ENCODE results near the gene CHRNB1. TPM values are rescaled to one million over a fixed set of nuclear protein-coding genes. Genes with fewer than 3 reads are reported as not detected.

CHRNB1 gene
- total RNA-seq, 4 donors from 2014 or later: 6.5 to 16.0 (median 13.5) TPM

DNA sequence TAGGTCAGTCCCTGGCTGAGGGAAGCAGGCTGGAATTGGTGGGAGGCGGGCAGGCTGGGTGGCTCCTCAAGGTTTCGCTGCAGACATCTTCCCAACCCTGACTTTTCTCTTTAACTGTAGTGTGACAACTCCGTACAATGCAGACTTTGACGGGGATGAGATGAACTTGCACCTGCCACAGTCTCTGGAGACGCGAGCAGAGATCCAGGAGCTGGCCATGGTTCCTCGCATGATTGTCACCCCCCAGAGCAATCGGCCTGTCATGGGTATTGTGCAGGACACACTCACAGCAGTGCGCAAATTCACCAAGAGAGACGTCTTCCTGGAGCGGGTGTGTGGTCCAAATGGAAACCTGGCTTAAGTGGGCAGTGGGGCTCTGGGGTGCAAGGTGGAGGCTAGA lies 54.3 kb downstream of the CHRNB1 start:
- no peak overlapping the region for H3K4me3 ChIP-seq
- no peak overlapping the region for H3K27ac ChIP-seq
- DNase-seq (ENCODE audit: low spot score in 2 of 2): no peak
- 80 to 93% methylated on average over 11 of the region's 11 CpGs for WGBS, 2 donors
- H3K9me3 ChIP-seq: no peaks in the 10 kb centered on the region
- H3K4me1 ChIP-seq: peaks cover 0 to 3% (median 0%) of the 10 kb centered on the region in 4 donors
- H3K36me3 ChIP-seq: peaks cover 15 to 87% (median 65%) of the 10 kb centered on the region in 3 donors
- TF ChIP-seq EP300 (IDR thresholded peaks at IDR 0.05): no peak
- no peak for TF ChIP-seq CTCF (IDR thresholded peaks at IDR 0.05)
- no peak for TF ChIP-seq POLR2A (IDR thresholded peaks at IDR 0.05)
- H3K27me3 ChIP-seq: no peaks in the 10 kb centered on the region

GRCh38 chr17:7501729-7502128 lies 56.9 kb downstream of the CHRNB1 start:
- no peak overlapping the region for H3K4me3 ChIP-seq
- H3K4me1 ChIP-seq: no peaks in the 10 kb centered on the region
- no peaks in the 10 kb centered on the region for H3K9me3 ChIP-seq
- no peak overlapping the region for H3K27ac ChIP-seq
- DNase-seq (ENCODE audit: low spot score in 2 of 2): no peak
- no peak for TF ChIP-seq POLR2A (IDR thresholded peaks at IDR 0.05)
- no peak for TF ChIP-seq CTCF (IDR thresholded peaks at IDR 0.05)
- no peak for TF ChIP-seq EP300 (IDR thresholded peaks at IDR 0.05)
- no peaks in the 10 kb centered on the region for H3K27me3 ChIP-seq
- WGBS, 2 donors: 79 to 82% methylated on average over 14 of the region's 14 CpGs
- H3K36me3 ChIP-seq: peaks cover 17 to 100% (median 62%) of the 10 kb centered on the region in 3 donors

- DNase-seq (ENCODE audit: low spot score in 2 of 2): no peak
- Histone ChIP-seq H3K4me1 (no peaks in the 10 kb centered on the region), H3K27ac (no peak overlapping the region), H3K4me3 (no peak overlapping the region), H3K27me3 (no peaks in the 10 kb centered on the region), H3K36me3 (peaks cover 17 to 100% (median 56%) of the 10 kb centered on the region in 3 donors), H3K9me3 (no peaks in the 10 kb centered on the region)
- WGBS, 2 donors: 88 to 91% methylated on average over 19 to 20 of the region's 20 CpGs
- TF ChIP-seq EP300 (IDR thresholded peaks at IDR 0.05) (no peak), POLR2A (IDR thresholded peaks at IDR 0.05) (no peak), CTCF (IDR thresholded peaks at IDR 0.05) (no peak)
Observed at GRCh38 chr17:7502171-7502847, 57.4 kb downstream of the CHRNB1 start.

DNA sequence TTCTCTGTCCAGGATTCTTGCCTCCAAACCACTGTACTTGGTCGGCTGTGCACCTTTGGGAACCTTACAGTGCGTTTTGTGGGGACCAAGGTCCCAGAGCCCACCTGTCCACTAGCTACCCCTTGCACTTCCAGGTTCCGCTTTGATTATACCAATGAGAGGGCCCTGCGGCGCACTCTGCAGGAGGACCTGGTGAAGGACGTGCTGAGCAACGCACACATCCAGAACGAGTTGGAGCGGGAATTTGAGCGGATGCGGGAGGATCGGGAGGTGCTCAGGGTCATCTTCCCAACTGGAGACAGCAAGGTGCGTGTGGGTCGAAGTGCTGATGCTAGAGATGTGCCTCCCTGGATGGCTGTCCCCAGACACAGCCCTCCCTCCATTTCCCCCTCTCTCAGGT lies 58.1 kb downstream of the CHRNB1 start:
- 81 to 85% methylated on average over 14 of the region's 14 CpGs for WGBS, 2 donors
- Histone ChIP-seq H3K27me3 (no peaks in the 10 kb centered on the region), H3K36me3 (peaks cover 17 to 100% (median 49%) of the 10 kb centered on the region in 3 donors), H3K9me3 (no peaks in the 10 kb centered on the region), H3K4me3 (no peak overlapping the region), H3K27ac (no peak overlapping the region), H3K4me1 (no peaks in the 10 kb centered on the region)
- TF ChIP-seq CTCF (IDR thresholded peaks at IDR 0.05): no peak
- TF ChIP-seq POLR2A (IDR thresholded peaks at IDR 0.05): no peak
- no peak for DNase-seq (ENCODE audit: low spot score in 2 of 2)

DNA sequence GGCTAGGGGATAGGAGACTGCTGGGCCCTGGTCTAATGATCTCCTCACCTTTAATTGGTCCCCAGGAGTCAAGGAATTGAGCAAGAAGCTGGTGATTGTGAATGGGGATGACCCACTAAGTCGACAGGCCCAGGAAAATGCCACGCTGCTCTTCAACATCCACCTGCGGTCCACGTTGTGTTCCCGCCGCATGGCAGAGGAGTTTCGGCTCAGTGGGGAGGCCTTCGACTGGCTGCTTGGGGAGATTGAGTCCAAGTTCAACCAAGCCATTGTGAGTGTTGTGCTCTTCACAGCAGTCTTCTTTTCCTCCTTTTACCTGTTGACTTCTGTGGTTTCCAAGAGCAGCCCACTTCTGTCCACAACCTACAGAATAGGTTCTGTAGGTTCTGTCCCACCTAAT lies 58.7 kb downstream of the CHRNB1 start:
- no peak for TF ChIP-seq CTCF (IDR thresholded peaks at IDR 0.05)
- TF ChIP-seq EP300 (IDR thresholded peaks at IDR 0.05): no peak
- no peak for TF ChIP-seq POLR2A (IDR thresholded peaks at IDR 0.05)
- H3K9me3 ChIP-seq: no peaks in the 10 kb centered on the region
- no peaks in the 10 kb centered on the region for H3K4me1 ChIP-seq
- H3K4me3 ChIP-seq: no peak overlapping the region
- peaks cover 17 to 100% (median 45%) of the 10 kb centered on the region in 3 donors for H3K36me3 ChIP-seq
- no peaks in the 10 kb centered on the region for H3K27me3 ChIP-seq
- WGBS, 2 donors: 94 to 100% methylated on average over 8 of the region's 8 CpGs
- H3K27ac ChIP-seq: no peak overlapping the region
- DNase-seq (ENCODE audit: low spot score in 2 of 2): no peak

Other genes with a start within 250 kb of the CHRNB1 start
- 10 to 100 TPM in 3 of 4 donors, 1 to 10 TPM in 1; 7.3 to 22.8 (median 16.1) TPM for gene DLG4, start 225.2 kb upstream of the CHRNB1 start, total RNA-seq
- 100 to 1,000 TPM; 565 to 850 (median 599) TPM for gene ACADVL, start 225.1 kb upstream of the CHRNB1 start, total RNA-seq
- 10 to 100 TPM; 41.4 to 51.2 (median 46.7) TPM for gene DVL2, start 210.5 kb upstream of the CHRNB1 start, total RNA-seq
- 10 to 100 TPM; 20.3 to 29.7 (median 23.3) TPM for gene PHF23, start 205.6 kb upstream of the CHRNB1 start, total RNA-seq
- 100 to 1,000 TPM; 402 to 515 (median 456) TPM for gene GABARAP, start 202.6 kb upstream of the CHRNB1 start, total RNA-seq
- gene CTDNEP1, start 193.3 kb upstream of the CHRNB1 start, total RNA-seq: 10 to 100 TPM; 38.5 to 82.2 (median 65.9) TPM
- 10 to 100 TPM; 21.9 to 28.7 (median 25.0) TPM for gene ELP5, start 192.8 kb upstream of the CHRNB1 start, total RNA-seq
- gene CLDN7, start 182.6 kb upstream of the CHRNB1 start, total RNA-seq: 1 to 10 TPM in 3 of 4 donors, not detected in 1; 2.0 to 5.9 (median 2.4) TPM
- 10 to 100 TPM in 1 of 4 donors, 1 to 10 TPM in 3; 5.2 to 20.1 (median 6.2) TPM for gene SLC2A4, start 163.3 kb upstream of the CHRNB1 start, total RNA-seq
- 1 to 10 TPM in 1 of 4 donors, under 1 TPM in 3; under 0.01 to 2.1 (median 0.52) TPM for gene YBX2, start 150.4 kb upstream of the CHRNB1 start, total RNA-seq
- 100 to 1,000 TPM; 106 to 278 (median 132) TPM for gene EIF5A, start 137.4 kb upstream of the CHRNB1 start, total RNA-seq
- 100 to 1,000 TPM in 1 of 4 donors, 10 to 100 TPM in 3; 36.1 to 108 (median 57.3) TPM for gene GPS2, start 129.7 kb upstream of the CHRNB1 start, total RNA-seq
- gene NEURL4, start 115.7 kb upstream of the CHRNB1 start, total RNA-seq: 10 to 100 TPM; 16.2 to 40.2 (median 27.5) TPM
- 10 to 100 TPM in 3 of 4 donors, 1 to 10 TPM in 1; 8.1 to 33.1 (median 11.2) TPM for gene ACAP1, start 108.5 kb upstream of the CHRNB1 start, total RNA-seq
- gene KCTD11, start 92.9 kb upstream of the CHRNB1 start, total RNA-seq: 10 to 100 TPM; 25.3 to 35.4 (median 28.7) TPM
- not detected for gene TMEM95, start 89.9 kb upstream of the CHRNB1 start, total RNA-seq
- 1 to 10 TPM; 2.4 to 9.8 (median 6.0) TPM for gene TNK1, start 64.0 kb upstream of the CHRNB1 start, total RNA-seq
- gene PLSCR3, start 50.5 kb upstream of the CHRNB1 start, total RNA-seq: 10 to 100 TPM; 28.7 to 55.5 (median 42.9) TPM
- 100 to 1,000 TPM in 2 of 4 donors, 10 to 100 TPM in 2; 88.3 to 121 (median 103) TPM for gene TMEM256, start 41.0 kb upstream of the CHRNB1 start, total RNA-seq
- gene NLGN2, start 37.2 kb upstream of the CHRNB1 start, total RNA-seq: 10 to 100 TPM; 14.4 to 32.4 (median 23.9) TPM
- not detected for gene SPEM1, start 24.7 kb upstream of the CHRNB1 start, total RNA-seq
- gene SPEM2, start 19.4 kb upstream of the CHRNB1 start, total RNA-seq: not detected
- gene SPEM3, start 16.2 kb upstream of the CHRNB1 start, total RNA-seq: not detected
- gene TMEM102, start 9.6 kb upstream of the CHRNB1 start, total RNA-seq: 1 to 10 TPM; 1.7 to 6.6 (median 4.1) TPM
- 1 to 10 TPM; 1.5 to 3.3 (median 2.2) TPM for gene FGF11, start 5.5 kb upstream of the CHRNB1 start, total RNA-seq
- gene ZBTB4, start 34.6 kb downstream of the CHRNB1 start, total RNA-seq: 10 to 100 TPM; 60.5 to 64.1 (median 63.0) TPM
- gene SLC35G6, start 36.4 kb downstream of the CHRNB1 start, total RNA-seq: not detected
- 100 to 1,000 TPM in 3 of 4 donors, 10 to 100 TPM in 1; 87.0 to 163 (median 125) TPM for gene POLR2A, start 39.3 kb downstream of the CHRNB1 start, total RNA-seq
- gene TNFSF12, start 104.0 kb downstream of the CHRNB1 start, total RNA-seq: 100 to 1,000 TPM in 2 of 4 donors, 10 to 100 TPM in 2; 59.4 to 109 (median 98.8) TPM
- 10 to 100 TPM; 44.7 to 93.3 (median 64.7) TPM for gene TNFSF13, start 113.7 kb downstream of the CHRNB1 start, total RNA-seq
- gene SENP3, start 116.9 kb downstream of the CHRNB1 start, total RNA-seq: 10 to 100 TPM; 54.3 to 75.4 (median 59.0) TPM
- 10 to 100 TPM; 19.3 to 65.7 (median 34.2) TPM for gene CD68, start 134.6 kb downstream of the CHRNB1 start, total RNA-seq
- 100 to 1,000 TPM in 1 of 4 donors, 10 to 100 TPM in 3; 58.3 to 102 (median 66.2) TPM for gene MPDU1, start 138.8 kb downstream of the CHRNB1 start, total RNA-seq
- gene SOX15, start 145.0 kb downstream of the CHRNB1 start, total RNA-seq: 1 to 10 TPM; 3.1 to 6.9 (median 5.0) TPM
- gene FXR2, start 169.8 kb downstream of the CHRNB1 start, total RNA-seq: 10 to 100 TPM; 34.7 to 39.4 (median 36.7) TPM
- 100 to 1,000 TPM in 1 of 4 donors, 10 to 100 TPM in 3; 69.3 to 130 (median 82.0) TPM for gene SAT2, start 182.8 kb downstream of the CHRNB1 start, total RNA-seq
- gene SHBG, start 185.1 kb downstream of the CHRNB1 start, total RNA-seq: 1 to 10 TPM in 1 of 4 donors, under 1 TPM in 1, not detected in 2; 0.63 to 1.2 TPM
- gene ATP1B2, start 205.9 kb downstream of the CHRNB1 start, total RNA-seq: 1 to 10 TPM; 1.5 to 3.9 (median 1.9) TPM
- gene TP53, start 242.4 kb downstream of the CHRNB1 start, total RNA-seq: 10 to 100 TPM; 26.7 to 32.1 (median 30.0) TPM
- gene WRAP53, start 243.4 kb downstream of the CHRNB1 start, total RNA-seq: 1 to 10 TPM; 3.6 to 8.0 (median 4.8) TPM

All from tibial nerve (tissue), 4 donors.